Esophagus (tissue), 2 donors: Measurements from ENCODE around the gene RSBN1L. TPM values are rescaled to one million over a fixed set of nuclear protein-coding genes. Genes with fewer than 3 reads are reported as not detected.
"Not testable (repeated sequence)": the region's sequence is repeated elsewhere in the genome, so short reads cannot be mapped to it uniquely, and the experiment has no call there.

ENCODE experiments used
- H3K27ac ChIP-seq, 2 donors: one replicate each; pipeline ENCODE4 v1.5.1; 2013; ENCODE audit warnings: low read depth in 2 of 2, mild to moderate bottlenecking in 2 of 2, inconsistent platforms in 1 of 2, low read length in 1 of 2, moderate library complexity in 1 of 2
- H3K27me3 ChIP-seq, 2 donors: one replicate each; pipeline ENCODE4 v1.6.1; 2013; ENCODE audit warnings: low read length in 2 of 2, control low read depth in 1 of 2, mild to moderate bottlenecking in 1 of 2; ENCODE audit not compliant: insufficient read depth in 2 of 2, control insufficient read depth in 1 of 2
- H3K36me3 ChIP-seq, 2 donors: one replicate each; pipeline ENCODE4 v1.6.1; 2013; ENCODE audit warnings: low read length in 1 of 2; ENCODE audit not compliant: control insufficient read depth in 2 of 2, insufficient read depth in 2 of 2
- H3K4me1 ChIP-seq, 2 donors: one replicate each; pipeline ENCODE4 v1.6.1; 2013; ENCODE audit warnings: low read length in 1 of 2; ENCODE audit not compliant: control insufficient read depth in 2 of 2, insufficient read depth in 2 of 2
- H3K4me3 ChIP-seq, 2 donors: one replicate each; pipeline ENCODE4 v1.5.1; 2013; ENCODE audit warnings: low read length in 2 of 2, mild to moderate bottlenecking in 2 of 2, low read depth in 1 of 2, moderate library complexity in 1 of 2
- H3K9me3 ChIP-seq, 2 donors: one replicate each; pipeline ENCODE4 v1.6.1; 2013; ENCODE audit warnings: mild to moderate bottlenecking in 2 of 2, low read depth in 1 of 2, low read length in 1 of 2, moderate library complexity in 1 of 2; ENCODE audit not compliant: control insufficient read depth in 2 of 2, insufficient read depth in 1 of 2
- WGBS, 2 donors: extraction: QIAGEN DNeasy Blood & Tissue Kit; methylation state at CpG; one replicate each; pipeline ENCODE4 v1.1.7; 2013; 5-methylcytosine and 5-hydroxymethylcytosine counted together
- polyA plus RNA-seq, 2 donors: library from polyadenylated mRNA; stranded (reverse); fragments of 200-250 nt; gene quantifications; one replicate each; pipeline ENCODE4 v1.2.3, GENCODE V29; 2013
- donor health status: healthy with polysubstance abuse.
- donor health status: Bipolar disorder and iron deficiency.

The RSBN1L gene
- polyA plus RNA-seq, 2 donors: 6.0 to 6.4 TPM

DNA sequence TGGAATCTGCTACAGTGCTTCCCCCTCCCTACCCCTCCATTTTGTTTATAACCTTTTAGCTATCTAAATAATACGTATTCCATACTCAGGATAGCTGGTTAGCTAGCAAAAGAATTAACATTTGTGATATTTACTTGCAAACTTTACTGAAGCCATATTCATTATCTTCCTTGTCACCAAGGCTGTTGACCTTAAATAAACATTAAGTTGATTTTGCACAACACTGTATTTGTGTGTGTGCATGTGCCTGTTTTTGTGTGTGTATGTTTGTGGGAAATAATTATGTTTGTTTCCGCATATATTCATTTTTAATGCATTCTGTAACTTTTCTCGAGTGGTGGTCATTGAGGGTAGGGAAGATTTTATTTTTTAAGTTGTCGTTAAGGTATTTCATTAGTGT lies 86.1 kb downstream of the RSBN1L start:
- 94 to 96% methylated on average over 4 of the region's 4 CpGs for WGBS, 2 donors

DNA sequence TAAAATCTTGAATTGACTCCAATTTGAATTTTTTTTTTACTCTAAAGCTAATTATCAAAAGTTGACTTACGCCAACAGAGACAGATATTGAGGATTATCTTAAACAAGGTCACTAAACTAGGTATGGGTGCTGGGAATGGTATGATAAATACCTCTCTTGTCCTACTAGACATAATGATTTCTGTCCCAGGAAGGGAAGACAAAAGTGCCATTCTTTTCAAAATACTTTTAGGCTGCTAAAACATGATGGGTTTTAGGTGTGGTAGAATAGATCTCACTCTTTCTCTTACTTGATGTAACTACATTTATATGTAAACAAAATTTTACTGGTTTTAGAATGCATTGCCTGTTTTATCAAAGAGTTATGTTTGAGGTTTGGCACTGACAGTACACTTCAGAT lies 86.9 kb downstream of the RSBN1L start:
- Histone ChIP-seq H3K9me3 (no peaks in the 10 kb centered on the region), H3K4me3 (no peak overlapping the region), H3K27ac (no peak overlapping the region), H3K27me3 (no peaks in the 10 kb centered on the region), H3K36me3 (peaks cover 0 to 3% of the 10 kb centered on the region in 2 donors), H3K4me1 (no peaks in the 10 kb centered on the region)
- 83 to 94% methylated on average over 1 of the region's 1 CpG for WGBS, 2 donors

More for the DNA sequence above, 86.1 kb downstream of the RSBN1L start:
- Histone ChIP-seq H3K4me1 (no peaks in the 10 kb centered on the region), H3K36me3 (peaks cover 0 to 3% of the 10 kb centered on the region in 2 donors), H3K9me3 (no peaks in the 10 kb centered on the region), H3K27ac (no peak overlapping the region), H3K4me3 (no peak overlapping the region), H3K27me3 (no peaks in the 10 kb centered on the region)

DNA sequence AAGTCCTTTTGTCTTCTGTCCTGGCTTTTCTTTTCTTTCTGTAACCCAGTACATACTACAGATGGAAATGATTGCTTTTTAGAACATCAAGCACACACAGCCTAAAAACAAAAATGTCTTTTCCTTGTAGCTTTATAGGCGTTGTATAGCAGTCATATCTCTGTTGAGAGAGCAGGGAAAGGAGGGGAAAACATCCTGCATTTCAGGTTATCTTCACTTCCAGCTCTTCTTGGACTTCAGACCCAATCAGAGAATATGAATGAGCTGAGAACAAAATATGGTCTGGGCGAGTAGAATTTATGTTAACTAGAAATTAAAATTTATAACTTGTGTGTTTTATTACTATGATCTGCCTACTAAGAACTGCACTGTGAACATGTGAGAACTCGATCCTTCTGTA lies 87.3 kb downstream of the RSBN1L start:
- Histone ChIP-seq H3K4me1 (no peaks in the 10 kb centered on the region), H3K9me3 (no peaks in the 10 kb centered on the region), H3K27me3 (no peaks in the 10 kb centered on the region), H3K36me3 (peaks cover 0 to 3% of the 10 kb centered on the region in 2 donors), H3K4me3 (no peak overlapping the region), H3K27ac (no peak overlapping the region)
- 86 to 96% methylated on average over 3 of the region's 3 CpGs for WGBS, 2 donors

DNA sequence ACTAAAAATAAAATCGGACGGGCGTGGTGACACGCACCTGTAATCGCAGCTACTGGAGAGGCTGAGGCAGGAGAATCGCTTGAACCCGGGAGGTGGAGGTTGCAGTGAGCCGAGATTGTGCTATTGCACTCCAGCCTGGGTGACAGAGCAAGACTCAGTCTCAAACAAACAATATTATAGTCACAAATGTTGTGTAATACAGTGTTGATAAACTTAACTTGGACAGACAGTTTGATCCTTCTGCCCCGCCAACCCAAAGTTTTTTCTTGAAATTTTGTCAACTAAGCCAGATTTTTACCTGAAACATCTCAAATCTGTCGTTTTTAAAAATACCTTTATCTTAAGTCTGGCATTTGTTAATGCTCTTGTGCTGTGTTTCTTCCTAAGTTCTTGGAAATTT lies 88.2 kb downstream of the RSBN1L start:
- WGBS, 2 donors: 92 to 97% methylated on average over 10 of the region's 10 CpGs
- H3K4me3 ChIP-seq, H3K4me1 ChIP-seq, H3K9me3 ChIP-seq, H3K36me3 ChIP-seq, H3K27ac ChIP-seq, H3K27me3 ChIP-seq: not testable (repeated sequence)

DNA sequence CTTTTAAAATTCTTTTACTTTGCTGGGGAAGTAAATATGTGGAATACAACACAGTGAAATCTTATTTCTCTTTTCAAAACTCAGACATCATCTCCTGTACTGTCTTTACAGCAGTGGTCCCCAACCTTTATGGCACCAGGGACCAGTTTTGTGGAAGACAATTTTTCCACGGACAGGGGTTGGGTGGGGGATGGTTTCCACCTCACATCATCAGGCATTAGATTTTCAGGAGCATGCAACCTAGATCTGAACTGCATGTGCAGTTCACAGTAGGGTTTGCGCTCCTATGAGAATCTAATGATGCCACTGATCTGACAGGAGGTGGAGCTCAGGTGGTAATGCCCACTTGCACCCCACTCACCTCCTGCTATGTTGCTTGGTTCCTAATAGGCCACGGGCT lies 89.8 kb downstream of the RSBN1L start:
- H3K27me3 ChIP-seq: no peaks in the 10 kb centered on the region

DNA sequence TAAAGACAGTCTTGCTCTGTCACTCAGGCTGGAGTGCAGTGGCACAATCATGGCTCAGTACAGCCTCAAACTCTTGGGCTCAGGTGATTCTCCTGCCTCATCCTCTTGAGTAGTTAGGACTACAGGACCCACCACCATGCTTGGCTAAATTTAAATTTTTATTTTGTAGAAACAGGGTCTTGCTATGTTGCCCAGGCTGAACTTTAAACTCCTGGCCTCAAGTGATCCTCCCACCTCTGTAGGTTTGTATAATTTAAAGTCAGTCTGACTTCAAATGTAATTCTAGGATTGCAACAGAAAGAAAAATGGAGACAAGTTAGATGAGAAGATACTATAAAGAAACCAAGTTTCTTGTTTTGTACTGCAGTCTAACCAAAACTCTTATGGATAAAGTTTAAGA lies 90.5 kb downstream of the RSBN1L start:
- Histone ChIP-seq H3K4me3 (no peak overlapping the region), H3K27ac (no peak overlapping the region), H3K27me3 (no peaks in the 10 kb centered on the region), H3K36me3 (peaks cover 0 to 3% of the 10 kb centered on the region in 2 donors), H3K4me1 (no peaks in the 10 kb centered on the region), H3K9me3 (no peaks in the 10 kb centered on the region)

More for the DNA sequence above, 89.8 kb downstream of the RSBN1L start:
- no peak overlapping the region for H3K4me3 ChIP-seq
- peaks cover 0 to 3% of the 10 kb centered on the region in 2 donors for H3K36me3 ChIP-seq
- no peak overlapping the region for H3K27ac ChIP-seq
- no peaks in the 10 kb centered on the region for H3K4me1 ChIP-seq
- 95 to 99% methylated on average over 3 of the region's 3 CpGs for WGBS, 2 donors
- H3K9me3 ChIP-seq: no peaks in the 10 kb centered on the region

DNA sequence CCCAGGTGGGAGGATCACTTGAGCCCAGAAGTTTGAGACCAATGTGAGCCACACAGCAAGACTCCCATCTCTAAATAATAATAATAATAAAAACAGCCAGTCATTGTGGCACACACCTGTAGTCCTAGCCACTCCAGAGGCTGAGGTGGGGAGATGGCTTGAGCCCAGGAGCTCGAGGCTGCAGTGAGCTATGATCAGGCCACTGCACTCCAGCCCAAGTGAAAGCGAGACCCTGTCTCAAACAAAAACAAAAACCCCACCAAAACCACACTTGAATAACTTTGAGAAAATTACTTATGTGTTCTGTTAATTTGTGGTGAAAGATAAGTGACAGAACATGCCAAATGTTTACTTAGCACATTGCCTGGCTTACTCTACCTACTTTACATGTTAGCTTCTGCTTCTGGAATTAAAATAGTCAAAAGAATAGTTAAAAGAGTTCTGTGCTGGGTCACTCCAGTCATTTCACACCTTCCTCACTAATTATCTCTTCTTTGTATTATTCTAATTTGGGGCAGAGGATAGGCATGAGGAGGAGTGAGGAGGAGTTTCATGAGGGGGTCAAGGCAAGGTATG lies 92.2 kb downstream of the RSBN1L start:
- Histone ChIP-seq H3K4me3 (no peak overlapping the region), H3K27me3 (no peaks in the 10 kb centered on the region), H3K9me3 (no peaks in the 10 kb centered on the region), H3K27ac (no peak overlapping the region), H3K36me3 (peaks cover 0 to 3% of the 10 kb centered on the region in 2 donors), H3K4me1 (no peaks in the 10 kb centered on the region)
- 80% methylated on average over 2 of the region's 2 CpGs for WGBS, 2 donors

DNA sequence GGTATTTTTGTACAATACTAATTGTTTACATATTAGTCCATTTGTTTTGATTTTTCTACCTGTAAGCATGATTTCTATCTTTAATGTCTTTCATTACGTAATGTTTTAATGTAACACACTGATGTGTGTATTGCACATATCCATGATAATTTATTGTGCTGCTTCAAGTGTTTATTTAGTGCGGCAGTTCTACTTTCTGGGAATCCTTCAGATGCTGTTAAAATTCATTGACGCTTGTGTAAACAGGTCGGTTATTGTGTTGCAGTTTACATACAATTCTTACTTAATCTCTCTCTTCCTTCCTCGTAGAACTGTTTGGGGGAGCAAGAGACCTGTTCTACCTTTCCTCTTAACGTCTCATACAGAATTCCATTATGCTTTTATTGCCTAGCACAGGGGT lies 95.1 kb downstream of the RSBN1L start:
- no peaks in the 10 kb centered on the region for H3K27me3 ChIP-seq
- no peaks in the 10 kb centered on the region for H3K4me1 ChIP-seq
- no peaks in the 10 kb centered on the region for H3K36me3 ChIP-seq
- H3K4me3 ChIP-seq: no peak overlapping the region
- WGBS, 2 donors: 62 to 65% methylated on average over 6 of the region's 6 CpGs
- H3K9me3 ChIP-seq: no peaks in the 10 kb centered on the region
- H3K27ac ChIP-seq: no peak overlapping the region

DNA sequence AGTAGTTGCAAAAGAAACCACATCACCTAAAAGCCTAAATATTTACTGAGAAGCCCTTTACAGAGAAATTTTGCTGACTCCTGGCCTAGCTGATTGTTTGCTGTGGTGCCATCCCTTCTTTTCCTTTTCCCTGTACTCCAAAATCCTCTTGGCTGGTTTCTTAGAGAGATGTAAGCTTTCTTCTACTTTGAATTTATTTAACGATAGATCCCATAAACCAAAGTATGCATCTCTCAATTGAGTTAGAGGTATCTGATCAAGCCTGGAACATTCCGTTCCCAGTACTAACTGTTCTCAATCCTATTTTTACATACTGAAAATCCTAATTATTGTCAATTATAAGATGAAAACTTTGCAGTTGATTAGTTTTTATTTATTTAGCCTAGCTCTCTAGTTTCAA lies 95.7 kb downstream of the RSBN1L start:
- no peaks in the 10 kb centered on the region for H3K4me1 ChIP-seq
- no peak overlapping the region for H3K27ac ChIP-seq
- no peaks in the 10 kb centered on the region for H3K36me3 ChIP-seq
- WGBS, 2 donors: 83 to 99% methylated on average over 2 of the region's 2 CpGs
- no peaks in the 10 kb centered on the region for H3K9me3 ChIP-seq
- no peaks in the 10 kb centered on the region for H3K27me3 ChIP-seq
- no peak overlapping the region for H3K4me3 ChIP-seq

DNA sequence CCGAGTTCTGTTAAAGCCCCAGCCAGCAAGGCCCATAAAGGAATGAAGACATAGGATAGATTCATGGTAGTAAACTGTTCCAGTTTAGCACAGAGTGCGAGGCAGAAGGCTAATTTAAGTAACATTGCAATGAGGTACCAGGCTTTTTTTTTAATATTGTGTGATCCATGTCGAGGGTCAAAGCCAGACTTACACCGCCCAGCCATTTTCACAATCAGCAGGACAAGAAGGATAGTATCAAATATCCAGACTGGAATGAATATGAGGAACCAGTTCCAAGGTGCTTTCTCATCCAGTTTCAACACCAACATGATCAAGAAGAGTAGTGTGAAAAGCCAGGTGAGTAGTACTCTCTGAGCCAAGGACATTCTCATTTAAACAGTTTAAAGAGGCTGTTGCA lies 97.7 kb downstream of the RSBN1L start:
- Histone ChIP-seq H3K9me3 (no peaks in the 10 kb centered on the region), H3K4me3 (no peak overlapping the region), H3K27ac (no peak overlapping the region), H3K27me3 (no peaks in the 10 kb centered on the region), H3K4me1 (no peaks in the 10 kb centered on the region), H3K36me3 (no peaks in the 10 kb centered on the region)
- WGBS, 2 donors: 94 to 96% methylated on average over 4 of the region's 4 CpGs
